Measurements from ENCODE around the gene THEM4.
"Not testable (repeated sequence)": the region's sequence is repeated elsewhere in the genome, so short reads cannot be mapped to it uniquely, and the experiment has no call there.

THEM4 gene

GRCh38 chr1:151924691-151925587, 15.6 kb upstream of the THEM4 start:
- no peak for DNase-seq

- no peak for DNase-seq
Measured at GRCh38 chr1:151923422-151923821, 14.1 kb upstream of the THEM4 start.

GRCh38 chr1:151920149-151920548, 10.8 kb upstream of the THEM4 start:
- DNase-seq, result no peak

DNA sequence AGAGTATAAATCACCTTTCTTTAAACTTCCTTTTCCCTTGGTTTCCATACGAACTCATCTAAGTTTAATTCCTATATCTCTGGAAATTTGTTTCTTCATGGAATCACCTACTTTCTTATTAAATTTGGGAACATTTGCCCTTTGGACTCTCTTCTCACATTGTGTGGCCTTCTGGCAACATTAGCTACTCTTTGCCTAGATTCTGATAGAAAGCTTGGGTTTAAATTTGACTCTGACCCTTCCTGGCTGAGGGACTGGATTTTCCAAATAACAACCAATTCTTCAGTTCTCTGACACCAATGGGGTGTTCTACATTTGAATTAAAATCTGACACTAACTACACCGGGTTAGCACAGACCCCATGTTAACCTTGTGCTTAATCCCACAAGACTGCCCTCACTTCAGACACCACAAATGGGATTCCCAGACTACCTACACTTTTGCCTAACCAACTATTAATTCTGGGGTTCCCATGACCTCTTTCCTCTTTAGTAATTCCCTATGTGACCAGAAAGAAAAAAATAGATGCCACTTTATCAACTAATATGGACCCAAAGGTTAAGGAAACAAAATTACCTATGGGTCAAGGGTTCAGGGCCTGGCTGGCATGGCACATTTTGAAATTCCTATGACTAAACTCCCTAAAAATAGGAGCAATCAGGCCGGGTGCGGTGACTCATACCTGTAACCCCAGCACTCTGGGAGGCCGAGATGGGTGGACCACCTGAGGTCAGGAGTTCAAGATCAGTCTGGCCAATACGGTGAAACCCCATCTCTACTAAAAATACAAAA, 9.7 kb upstream of the THEM4 start:
- no peak for DNase-seq

- DNase-seq, result no peak
Measured at GRCh38 chr1:151918156-151918555, 8.8 kb upstream of the THEM4 start.

- no peak for DNase-seq
Measured at GRCh38 chr1:151916726-151917370, 7.5 kb upstream of the THEM4 start.

DNA sequence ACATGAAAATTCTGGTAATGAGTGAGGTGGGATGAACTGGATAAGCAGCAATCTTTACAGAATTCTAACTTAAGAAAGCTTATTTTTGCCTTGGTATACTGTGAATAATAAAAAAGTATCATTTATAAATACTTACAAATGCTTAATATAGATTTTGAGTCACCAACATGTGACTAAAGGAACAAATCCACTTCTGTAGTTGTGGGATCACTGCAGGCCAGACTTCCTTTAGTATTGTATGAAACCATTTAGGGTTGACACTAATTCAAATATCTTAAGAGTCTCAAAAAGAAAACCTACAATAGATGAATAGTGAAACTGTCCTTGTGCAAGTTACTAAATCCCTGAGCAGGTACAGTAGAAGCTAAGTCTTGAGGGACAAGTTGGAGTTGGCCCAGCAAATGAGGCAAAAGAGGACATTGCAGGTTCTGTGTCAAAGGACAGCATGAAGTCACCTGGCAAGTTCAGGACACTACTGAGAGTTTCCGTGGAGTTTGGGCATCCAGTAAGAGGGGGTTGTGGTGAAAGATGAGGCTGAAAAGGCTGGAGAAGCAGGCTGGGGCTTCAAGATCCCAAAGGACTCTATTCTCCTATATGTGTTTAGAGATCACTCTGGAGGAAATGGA, 5.9 kb upstream of the THEM4 start:
- DNase-seq, result no peak

- DNase-seq, result no peak
Measured at GRCh38 chr1:151914076-151914475, 4.8 kb upstream of the THEM4 start.

DNA sequence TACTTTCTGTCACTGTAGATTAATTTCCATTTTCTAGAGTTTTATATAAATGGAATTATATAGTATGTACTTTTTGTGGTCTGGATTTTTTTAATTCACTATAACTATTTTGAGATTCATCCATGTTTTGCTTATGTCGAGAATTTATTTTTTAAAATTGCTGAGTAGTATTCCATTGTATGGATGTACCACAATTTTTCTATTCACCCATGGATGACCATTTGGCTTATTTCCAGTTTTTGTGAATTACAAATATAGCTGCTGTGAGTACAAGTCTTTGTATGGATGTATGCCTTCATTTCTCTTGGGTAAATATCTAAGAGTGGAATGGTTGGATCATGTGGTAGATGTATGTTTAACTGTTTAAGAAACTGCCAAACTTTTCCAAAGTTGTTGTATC, 3.7 kb upstream of the THEM4 start:
- no peak for DNase-seq

GRCh38 chr1:151908228-151908691, 1.1 kb downstream of the THEM4 start:
- DNase-seq, result no peak

- DNase-seq, result no peak
Measured at GRCh38 chr1:151907363-151908139, 1.8 kb downstream of the THEM4 start.

DNA sequence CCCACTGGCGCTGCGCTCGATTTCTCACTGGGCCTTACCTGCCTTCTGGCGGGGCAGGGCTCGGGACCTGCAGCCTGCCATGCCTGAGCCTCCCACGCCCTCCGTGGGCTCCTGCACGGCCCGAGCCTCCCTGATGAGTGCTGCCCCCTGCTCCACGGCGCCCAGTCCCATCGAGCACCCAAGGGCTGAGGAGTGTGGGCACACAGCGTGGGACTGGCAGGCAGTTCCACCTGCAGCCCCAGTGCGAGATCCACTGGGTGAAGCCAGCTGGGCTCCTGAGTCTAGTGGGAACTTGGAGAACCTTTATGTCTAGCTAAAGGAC, 3.0 kb downstream of the THEM4 start:
- not testable (repeated sequence) for DNase-seq

GRCh38 chr1:151905443-151906323, 3.6 kb downstream of the THEM4 start:
- not testable (repeated sequence) for DNase-seq

GRCh38 chr1:151905070-151905442, 4.3 kb downstream of the THEM4 start:
- DNase-seq, result peak; percentile 50 to 54

DNA sequence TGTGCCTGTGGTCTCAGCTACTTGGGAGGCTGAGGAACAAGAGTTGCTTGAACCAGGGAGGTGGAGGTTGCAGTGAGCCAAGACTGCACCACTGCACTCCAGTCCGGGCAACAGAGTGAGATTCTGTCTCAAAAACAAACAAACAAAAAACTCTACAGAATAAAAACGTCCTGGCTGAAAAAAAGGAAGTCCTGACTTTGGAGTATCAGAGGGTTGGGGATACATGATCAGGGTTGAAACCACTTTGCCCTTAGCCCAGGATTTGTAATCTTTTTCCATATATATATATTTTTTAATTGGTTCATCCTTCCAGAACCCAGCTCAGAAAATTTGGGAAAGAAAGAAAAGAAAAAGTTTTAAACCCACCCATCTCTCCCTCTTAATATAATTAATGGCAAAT, 6.5 kb downstream of the THEM4 start:
- DNase-seq, result no peak

- DNase-seq, result not testable (repeated sequence)
Measured at GRCh38 chr1:151900804-151901203, 8.5 kb downstream of the THEM4 start.

- DNase-seq, result peak; percentile 44
Measured at GRCh38 chr1:151898519-151898991, 10.8 kb downstream of the THEM4 start.

DNA sequence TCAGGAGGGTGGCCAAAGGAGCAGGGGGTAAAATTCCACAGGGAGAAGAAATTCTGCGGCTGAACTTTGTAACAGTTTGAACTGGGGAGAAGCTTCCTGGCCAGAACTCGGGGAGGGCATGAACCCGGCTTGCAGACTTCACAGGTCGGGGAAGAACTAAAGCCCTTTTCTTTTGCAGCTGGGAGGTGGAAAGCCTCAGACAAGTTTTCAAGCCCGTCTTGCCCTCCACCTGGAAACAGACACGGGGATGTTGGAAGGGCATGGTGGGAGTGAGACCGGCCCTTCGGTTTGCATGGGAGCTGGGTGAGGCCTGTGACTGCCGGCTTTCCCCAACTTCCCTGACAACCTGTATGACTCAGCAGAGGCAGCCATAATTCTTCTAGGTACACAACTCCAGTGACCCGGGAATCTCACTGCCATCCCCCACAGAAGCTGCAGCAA, 11.3 kb downstream of the THEM4 start:
- DNase-seq, result no peak

GRCh38 chr1:151893176-151893924, 16.0 kb downstream of the THEM4 start:
- no peak for DNase-seq

DNA sequence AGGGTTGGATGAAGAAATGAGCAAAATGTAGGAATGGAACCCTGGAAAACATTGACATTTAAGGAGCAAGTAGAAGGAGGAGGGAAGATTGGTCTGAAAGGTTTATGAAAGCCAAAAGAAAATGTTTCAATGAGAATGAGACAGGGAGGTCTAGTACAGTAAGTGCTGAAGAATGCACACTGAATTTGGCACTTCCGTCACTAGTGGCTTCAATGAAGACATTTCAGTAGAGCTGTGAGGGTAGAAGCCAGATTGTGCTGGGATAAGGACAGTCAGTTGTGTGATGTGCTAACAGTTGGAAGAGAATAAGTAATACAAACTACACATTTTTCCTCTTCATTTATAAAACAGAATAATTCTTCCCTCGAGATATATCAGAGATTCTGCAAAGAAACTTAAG, 17.1 kb downstream of the THEM4 start:
- DNase-seq, result no peak

Measured in activated CD4-positive, alpha-beta T cell treated with anti-CD3 and anti-CD28 coated beads, Interleukin-2, amount 50 U/mL, for 4 hours (primary cell).